ENCODE measurements around the gene FMO5.

FMO5 gene

DNA sequence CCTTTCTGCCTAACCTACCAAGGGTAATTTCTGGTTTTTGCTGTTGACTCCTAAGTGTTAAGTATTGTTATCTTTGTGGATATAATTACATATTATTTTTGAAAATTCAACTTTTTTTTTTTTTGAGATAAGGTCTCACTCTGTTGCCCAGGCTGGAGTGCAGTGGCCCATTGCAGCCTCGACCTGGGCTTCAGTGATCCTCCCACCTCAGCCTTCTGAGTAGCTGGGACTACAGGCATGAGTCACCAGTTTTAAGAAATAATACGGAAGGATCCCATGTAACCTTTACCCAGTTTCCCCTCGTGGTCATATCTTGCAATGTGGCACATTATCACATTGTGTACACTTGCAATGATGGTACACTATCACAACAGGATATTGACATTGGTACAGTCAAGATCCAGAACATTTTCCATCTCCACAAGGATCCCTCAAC, 20.5 kb upstream of the FMO5 start:
- H3K79me1 ChIP-seq (ENCODE audit: low read length) = peaks cover 4% of the 10 kb centered on the region
- no peak overlapping the region for H3K4me2 ChIP-seq (ENCODE audit: low read length)
- H3K4me3 ChIP-seq (ENCODE audit: low read depth, low read length) = no peak overlapping the region
- H3K18ac ChIP-seq (ENCODE audit: low read length) = no peak overlapping the region
- H4K12ac ChIP-seq (ENCODE audit: low read depth, low read length) = no peak overlapping the region
- no peaks in the 10 kb centered on the region for H3K9me3 ChIP-seq (ENCODE audit: insufficient read depth, low read depth, low read length)
- peak overlapping the region; percentile 16 for H3K4ac ChIP-seq (ENCODE audit: low read depth, low read length)
- no peak overlapping the region for H4K91ac ChIP-seq (ENCODE audit: low read depth, low read length)
- H3K36me3 ChIP-seq (ENCODE audit: control insufficient read depth in 1 of 2, insufficient read depth in 2 of 2, low read length in 2 of 2) = peaks cover 0 to 3% of the 10 kb centered on the region in 2 experiments
- H4K8ac ChIP-seq (ENCODE audit: low read depth, low read length) = no peak overlapping the region
- peaks cover 3 to 4% of the 10 kb centered on the region in 2 experiments for H3K4me1 ChIP-seq (ENCODE audit: control insufficient read depth in 1 of 2, insufficient read depth in 2 of 2, low read length in 2 of 2)
- no CpG with 5 or more reads among the region's 3 CpGs for WGBS (ENCODE audit: extremely low coverage, insufficient coverage, insufficient read length)
- no peak overlapping the region for H2BK120ac ChIP-seq (ENCODE audit: insufficient read depth, low read length, poor library complexity)
- H3K9ac ChIP-seq (ENCODE audit: low read length) = no peak overlapping the region
- H3K14ac ChIP-seq (ENCODE audit: low read length) = no peak overlapping the region
- no peak overlapping the region for H3K23ac ChIP-seq (ENCODE audit: low read length)
- H2BK12ac ChIP-seq (ENCODE audit: low read length) = no peak overlapping the region
- H2AK5ac ChIP-seq (ENCODE audit: low read length) = no peak overlapping the region
- DNase-seq = peak in 1 of 2 donors; percentile 21
- no peak overlapping the region for H2BK5ac ChIP-seq (ENCODE audit: low read depth, low read length, poor library complexity)
- H3K27ac ChIP-seq (ENCODE audit: low read depth, low read length) = no peak overlapping the region
- no peak overlapping the region for H2AFZ ChIP-seq (ENCODE audit: insufficient read depth, low read length, poor library complexity)
- H3K27me3 ChIP-seq (ENCODE audit: insufficient read depth, low read length) = no peaks in the 10 kb centered on the region
- H3K79me2 ChIP-seq (ENCODE audit: control insufficient read depth, insufficient read depth, low read length, poor library complexity) = peaks cover 12% of the 10 kb centered on the region

GRCh38 chr1:147245129-147245528, 20.0 kb upstream of the FMO5 start:
- H2AK5ac ChIP-seq (ENCODE audit: low read length) = no peak overlapping the region

GRCh38 chr1:147243841-147244240, 18.7 kb upstream of the FMO5 start:
- no peak overlapping the region for H4K91ac ChIP-seq (ENCODE audit: low read depth, low read length)
- no CpG with 5 or more reads among the region's 4 CpGs for WGBS (ENCODE audit: extremely low coverage, insufficient coverage, insufficient read length)

More at GRCh38 chr1:147245129-147245528, 20.0 kb upstream of the FMO5 start:
- H3K23ac ChIP-seq (ENCODE audit: low read length) = no peak overlapping the region
- no peaks in the 10 kb centered on the region for H3K27me3 ChIP-seq (ENCODE audit: insufficient read depth, low read length)
- H4K8ac ChIP-seq (ENCODE audit: low read depth, low read length) = no peak overlapping the region
- H2AFZ ChIP-seq (ENCODE audit: insufficient read depth, low read length, poor library complexity) = no peak overlapping the region
- no peak overlapping the region for H3K14ac ChIP-seq (ENCODE audit: low read length)
- H3K36me3 ChIP-seq (ENCODE audit: control insufficient read depth in 1 of 2, insufficient read depth in 2 of 2, low read length in 2 of 2) = peaks cover 0 to 3% of the 10 kb centered on the region in 2 experiments
- H3K9me3 ChIP-seq (ENCODE audit: insufficient read depth, low read depth, low read length) = no peaks in the 10 kb centered on the region
- no peak overlapping the region for H4K12ac ChIP-seq (ENCODE audit: low read depth, low read length)
- WGBS (ENCODE audit: extremely low coverage, insufficient coverage, insufficient read length) = no CpG with 5 or more reads among the region's 6 CpGs
- no peak overlapping the region for H3K4me3 ChIP-seq (ENCODE audit: low read depth, low read length)
- H3K4me1 ChIP-seq (ENCODE audit: control insufficient read depth in 1 of 2, insufficient read depth in 2 of 2, low read length in 2 of 2) = peaks cover 3 to 4% of the 10 kb centered on the region in 2 experiments
- no peak overlapping the region for H2BK5ac ChIP-seq (ENCODE audit: low read depth, low read length, poor library complexity)
- no peak overlapping the region for H3K27ac ChIP-seq (ENCODE audit: low read depth, low read length)
- no peak overlapping the region for H3K4me2 ChIP-seq (ENCODE audit: low read length)
- H2BK12ac ChIP-seq (ENCODE audit: low read length) = no peak overlapping the region
- H4K91ac ChIP-seq (ENCODE audit: low read depth, low read length) = no peak overlapping the region
- peaks cover 11% of the 10 kb centered on the region for H3K79me2 ChIP-seq (ENCODE audit: control insufficient read depth, insufficient read depth, low read length, poor library complexity)
- no peak overlapping the region for H3K18ac ChIP-seq (ENCODE audit: low read length)
- H3K79me1 ChIP-seq (ENCODE audit: low read length) = peaks cover 4% of the 10 kb centered on the region
- H3K9ac ChIP-seq (ENCODE audit: low read length) = no peak overlapping the region
- peak overlapping the region; percentile 53 for H3K4ac ChIP-seq (ENCODE audit: low read depth, low read length)
- no peak overlapping the region for H2BK120ac ChIP-seq (ENCODE audit: insufficient read depth, low read length, poor library complexity)
- DNase-seq = no peak

DNA sequence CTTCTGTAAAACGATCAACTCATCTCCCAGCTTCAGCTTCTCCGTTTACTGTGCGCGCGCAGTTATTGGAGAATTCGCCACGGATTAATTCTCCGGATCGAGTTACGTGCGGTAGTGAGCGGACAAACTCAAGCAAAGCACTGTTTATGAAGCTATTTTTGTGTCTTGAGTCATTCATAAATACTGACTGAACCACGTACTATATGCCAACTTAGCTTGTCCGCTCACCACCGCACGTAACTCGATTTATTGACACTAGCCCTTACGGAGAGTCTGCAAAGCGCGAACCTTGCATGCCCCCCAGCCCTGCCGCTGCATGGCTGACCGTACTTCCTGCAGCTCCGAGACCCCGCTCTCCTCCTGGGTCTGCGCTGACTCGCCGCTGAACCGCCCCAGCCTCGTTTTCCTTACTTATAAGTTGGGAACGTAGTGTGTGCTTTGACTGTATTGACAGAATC, 18.1 kb upstream of the FMO5 start:
- no peak overlapping the region for H4K12ac ChIP-seq (ENCODE audit: low read depth, low read length)
- peak overlapping the region; percentile 73 for H3K9ac ChIP-seq (ENCODE audit: low read length)
- no peak overlapping the region for H2AK5ac ChIP-seq (ENCODE audit: low read length)
- H3K9me3 ChIP-seq (ENCODE audit: insufficient read depth, low read depth, low read length) = no peaks in the 10 kb centered on the region
- no peak overlapping the region for H4K91ac ChIP-seq (ENCODE audit: low read depth, low read length)
- H3K4ac ChIP-seq (ENCODE audit: low read depth, low read length) = peak overlapping the region; percentile 6
- no peak overlapping the region for H2BK12ac ChIP-seq (ENCODE audit: low read length)
- peaks cover 0 to 3% of the 10 kb centered on the region in 2 experiments for H3K36me3 ChIP-seq (ENCODE audit: control insufficient read depth in 1 of 2, insufficient read depth in 2 of 2, low read length in 2 of 2)
- H2BK5ac ChIP-seq (ENCODE audit: low read depth, low read length, poor library complexity) = no peak overlapping the region
- H3K79me1 ChIP-seq (ENCODE audit: low read length) = peaks cover 4% of the 10 kb centered on the region
- H3K4me3 ChIP-seq (ENCODE audit: low read depth, low read length) = peak overlapping the region; percentile 92
- H2BK120ac ChIP-seq (ENCODE audit: insufficient read depth, low read length, poor library complexity) = no peak overlapping the region
- no peak for DNase-seq
- no CpG with 5 or more reads among the region's 30 CpGs for WGBS (ENCODE audit: extremely low coverage, insufficient coverage, insufficient read length)
- H3K27ac ChIP-seq (ENCODE audit: low read depth, low read length) = no peak overlapping the region
- H3K4me2 ChIP-seq (ENCODE audit: low read length) = peak overlapping the region; percentile 94
- H4K8ac ChIP-seq (ENCODE audit: low read depth, low read length) = peak overlapping the region; percentile 23
- peak overlapping the region; percentile 7 for H3K18ac ChIP-seq (ENCODE audit: low read length)
- peak overlapping the region; percentile 54 for H3K23ac ChIP-seq (ENCODE audit: low read length)
- peak overlapping the region; percentile 2 for H2AFZ ChIP-seq (ENCODE audit: insufficient read depth, low read length, poor library complexity)
- peaks cover 11% of the 10 kb centered on the region for H3K79me2 ChIP-seq (ENCODE audit: control insufficient read depth, insufficient read depth, low read length, poor library complexity)
- H3K14ac ChIP-seq (ENCODE audit: low read length) = no peak overlapping the region
- no peaks in the 10 kb centered on the region for H3K27me3 ChIP-seq (ENCODE audit: insufficient read depth, low read length)
- peaks cover 3 to 4% of the 10 kb centered on the region in 2 experiments for H3K4me1 ChIP-seq (ENCODE audit: control insufficient read depth in 1 of 2, insufficient read depth in 2 of 2, low read length in 2 of 2)

More at GRCh38 chr1:147243841-147244240, 18.7 kb upstream of the FMO5 start:
- Histone ChIP-seq H3K23ac (ENCODE audit: low read length) (no peak overlapping the region), H4K8ac (ENCODE audit: low read depth, low read length) (no peak overlapping the region), H3K79me1 (ENCODE audit: low read length) (peaks cover 4% of the 10 kb centered on the region), H3K27ac (ENCODE audit: low read depth, low read length) (no peak overlapping the region), H2AFZ (ENCODE audit: insufficient read depth, low read length, poor library complexity) (no peak overlapping the region), H3K4me1 (ENCODE audit: control insufficient read depth in 1 of 2, insufficient read depth in 2 of 2, low read length in 2 of 2) (peaks cover 3 to 4% of the 10 kb centered on the region in 2 experiments), H3K14ac (ENCODE audit: low read length) (no peak overlapping the region), H2BK12ac (ENCODE audit: low read length) (no peak overlapping the region), H3K36me3 (ENCODE audit: control insufficient read depth in 1 of 2, insufficient read depth in 2 of 2, low read length in 2 of 2) (peaks cover 0 to 3% of the 10 kb centered on the region in 2 experiments), H3K9me3 (ENCODE audit: insufficient read depth, low read depth, low read length) (no peaks in the 10 kb centered on the region), H3K18ac (ENCODE audit: low read length) (no peak overlapping the region), H3K4me2 (ENCODE audit: low read length) (peak overlapping the region; percentile 94), H2BK5ac (ENCODE audit: low read depth, low read length, poor library complexity) (no peak overlapping the region), H2BK120ac (ENCODE audit: insufficient read depth, low read length, poor library complexity) (no peak overlapping the region), H3K9ac (ENCODE audit: low read length) (no peak overlapping the region), H3K4me3 (ENCODE audit: low read depth, low read length) (no peak overlapping the region), H3K27me3 (ENCODE audit: insufficient read depth, low read length) (no peaks in the 10 kb centered on the region), H3K79me2 (ENCODE audit: control insufficient read depth, insufficient read depth, low read length, poor library complexity) (peaks cover 11% of the 10 kb centered on the region), H4K12ac (ENCODE audit: low read depth, low read length) (no peak overlapping the region), H2AK5ac (ENCODE audit: low read length) (no peak overlapping the region), H3K4ac (ENCODE audit: low read depth, low read length) (no peak overlapping the region)
- no peak for DNase-seq

All from trophoblast cell (in vitro differentiated cells and primary cell).